AML-193 (cell line): ENCODE data around the gene GPR137C.
A peak's percentile ranks its signal among the peaks of the same experiment; 100 is the strongest.
"Not testable (repeated sequence)": the region's sequence is repeated elsewhere in the genome, so short reads cannot be mapped to it uniquely, and the experiment has no call there.

Source experiments
- DNase-seq, 2 experiments: peaks; one replicate each; lab custom pipeline; 2025; lab: John Stamatoyannopoulos, UW

Gene GPR137C

GRCh38 chr14:52563120-52563519 is 10.5 kb downstream of the GPR137C start:
- no peak for DNase-seq

DNA sequence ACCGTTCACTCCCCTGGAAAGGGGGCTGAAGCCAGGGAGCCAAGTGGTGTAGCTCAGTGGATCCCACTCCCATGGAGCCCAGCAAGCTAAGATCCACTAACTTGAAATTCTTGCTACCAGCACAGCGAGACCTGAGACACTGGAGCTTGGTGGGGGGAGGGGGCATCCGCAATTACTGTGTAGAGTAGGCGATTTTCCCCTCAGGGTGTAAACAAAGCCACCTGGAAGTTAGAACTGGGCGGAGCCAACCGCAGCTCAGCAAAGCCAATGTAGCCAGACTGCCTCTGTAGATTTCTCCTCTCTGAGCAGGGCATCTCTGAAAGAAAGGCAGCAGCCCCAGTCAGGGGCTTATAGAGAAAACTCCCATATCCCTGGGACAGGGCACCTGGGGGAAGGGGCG is 15.8 kb downstream of the GPR137C start:
- not testable (repeated sequence) for DNase-seq

GRCh38 chr14:52575858-52576257 is 23.2 kb downstream of the GPR137C start:
- no peak for DNase-seq

GRCh38 chr14:52583544-52583943 is 30.9 kb downstream of the GPR137C start:
- DNase-seq, result no peak

DNA sequence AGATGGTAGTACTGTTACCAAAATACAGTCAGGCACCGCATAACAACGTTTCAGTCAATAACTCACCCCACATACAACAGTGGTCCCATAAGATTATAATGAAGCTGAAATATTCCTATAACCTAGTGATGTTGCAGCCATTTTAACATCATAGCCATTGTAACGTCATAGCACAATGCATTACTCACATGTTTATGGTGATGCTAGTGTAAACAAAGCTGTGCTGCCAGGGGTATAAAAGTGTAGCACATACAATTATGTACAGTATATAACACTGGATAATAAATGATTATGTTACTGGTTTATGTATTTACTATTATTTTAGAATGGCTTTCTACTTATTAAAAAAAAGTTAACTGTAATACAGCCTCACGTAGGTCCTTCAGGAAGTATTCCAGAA is 37.0 kb downstream of the GPR137C start:
- DNase-seq, result no peak

GRCh38 chr14:52590318-52590717 is 37.7 kb downstream of the GPR137C start:
- no peak for DNase-seq

- no peak for DNase-seq
Measured at GRCh38 chr14:52596320-52596719, 43.7 kb downstream of the GPR137C start.

DNA sequence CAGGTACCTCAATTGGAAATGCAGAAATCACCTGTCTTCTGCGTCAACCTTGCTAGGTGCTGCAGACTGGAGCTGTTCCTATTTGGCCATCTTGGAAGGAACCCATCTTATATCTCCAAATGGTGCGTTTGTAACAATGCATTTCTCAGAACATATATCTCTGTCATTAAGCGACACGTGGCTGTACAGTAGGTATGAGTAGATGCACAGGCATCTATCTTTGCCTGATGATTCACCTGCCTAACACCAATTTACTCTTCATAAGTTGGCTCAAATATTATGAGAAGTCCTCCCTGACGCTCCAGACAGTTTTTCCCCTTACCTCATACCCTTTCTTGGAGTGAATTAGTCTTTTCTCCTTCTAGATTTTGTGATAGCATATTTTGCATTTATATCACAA is 44.2 kb downstream of the GPR137C start:
- DNase-seq, result no peak

DNA sequence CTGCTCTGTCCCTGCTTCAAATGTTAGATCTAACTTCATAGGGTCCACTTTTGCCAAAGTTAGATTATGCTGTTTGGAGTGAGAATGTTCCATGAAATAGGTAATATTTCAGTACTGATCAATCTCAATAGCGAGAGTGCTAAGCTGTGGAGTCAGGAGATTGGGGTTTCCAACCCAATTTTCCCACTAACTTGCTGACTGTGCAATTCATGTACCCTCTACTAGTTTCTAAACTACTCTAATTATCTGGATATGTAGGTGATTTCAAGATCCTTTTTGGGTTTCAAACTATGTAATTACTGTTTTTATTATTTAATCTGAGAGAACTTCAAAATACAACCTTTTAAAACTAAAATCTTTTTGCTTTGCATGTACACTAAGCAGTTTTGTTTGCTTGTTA is 45.9 kb downstream of the GPR137C start:
- no peak for DNase-seq

- DNase-seq, result no peak
Measured at GRCh38 chr14:52599974-52600373, 47.3 kb downstream of the GPR137C start.

- peak in 1 of 2 experiments; percentile 4 for DNase-seq
Measured at GRCh38 chr14:52602131-52602530, 49.5 kb downstream of the GPR137C start.

DNA sequence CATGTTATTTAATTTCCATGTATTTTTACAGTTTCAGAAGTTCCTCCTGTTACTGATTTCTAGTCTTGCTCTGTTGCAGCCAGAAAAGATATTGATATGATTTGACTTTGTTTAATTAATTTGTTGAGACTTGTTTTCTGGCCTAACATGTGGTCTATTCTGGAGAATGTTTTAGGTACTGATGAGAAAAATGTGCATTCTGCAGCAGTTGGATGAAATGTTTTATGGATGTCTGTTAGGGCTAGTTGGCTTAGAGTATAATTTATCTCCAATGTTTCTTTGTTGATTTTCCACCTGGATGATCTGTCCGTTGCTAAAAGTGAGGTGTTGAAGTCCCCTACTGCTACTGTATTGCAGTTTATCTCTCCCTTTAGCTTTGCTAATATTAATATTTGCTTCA is 54.4 kb downstream of the GPR137C start:
- DNase-seq, result no peak

DNA sequence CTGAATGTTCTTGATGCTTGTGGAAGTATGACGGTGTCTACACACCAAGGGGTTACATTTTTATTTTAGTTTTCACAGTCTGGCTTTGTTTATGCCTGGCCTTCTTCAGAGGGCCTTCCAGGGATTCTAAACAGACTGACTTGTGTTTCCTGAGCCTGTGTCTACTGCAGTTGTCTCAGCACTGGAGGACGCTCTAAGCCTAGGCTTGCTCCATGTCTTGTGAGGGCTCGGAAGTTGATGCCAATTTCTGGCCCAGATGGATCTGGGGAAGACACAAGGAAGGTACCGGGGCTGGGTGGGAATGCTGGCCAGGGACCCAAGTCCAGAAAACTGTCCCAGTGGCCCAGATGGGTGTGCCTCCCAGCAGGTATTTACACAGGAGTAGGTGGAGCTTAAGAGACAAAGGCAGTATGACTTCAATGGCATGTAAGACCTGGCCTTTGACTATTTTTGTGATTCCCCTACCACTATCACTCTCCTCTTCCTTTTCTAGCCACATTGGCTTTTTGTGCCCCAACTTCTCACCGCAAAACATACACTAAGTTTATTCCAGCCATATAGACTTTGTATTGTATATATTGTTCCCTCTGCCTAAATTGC is 56.9 kb downstream of the GPR137C start:
- DNase-seq, result no peak

DNA sequence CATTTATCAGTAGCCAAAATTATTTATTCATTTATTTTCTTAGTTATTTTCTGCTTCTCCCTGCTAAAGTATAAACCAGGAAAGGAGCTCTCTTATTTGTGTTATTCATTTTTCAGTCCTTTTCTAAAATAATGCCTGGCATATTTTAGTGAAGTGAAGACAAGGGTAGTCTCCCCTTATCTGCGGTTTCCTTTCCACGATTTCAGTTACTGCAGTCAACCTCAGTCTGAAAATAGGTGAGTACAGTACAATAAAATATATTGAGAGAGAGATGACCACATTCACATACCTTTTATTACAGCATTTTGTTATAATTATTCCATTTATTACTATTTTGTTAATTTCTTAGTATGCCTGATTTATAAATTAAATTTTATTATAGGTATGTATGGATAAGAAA is 57.6 kb downstream of the GPR137C start:
- no peak for DNase-seq

DNA sequence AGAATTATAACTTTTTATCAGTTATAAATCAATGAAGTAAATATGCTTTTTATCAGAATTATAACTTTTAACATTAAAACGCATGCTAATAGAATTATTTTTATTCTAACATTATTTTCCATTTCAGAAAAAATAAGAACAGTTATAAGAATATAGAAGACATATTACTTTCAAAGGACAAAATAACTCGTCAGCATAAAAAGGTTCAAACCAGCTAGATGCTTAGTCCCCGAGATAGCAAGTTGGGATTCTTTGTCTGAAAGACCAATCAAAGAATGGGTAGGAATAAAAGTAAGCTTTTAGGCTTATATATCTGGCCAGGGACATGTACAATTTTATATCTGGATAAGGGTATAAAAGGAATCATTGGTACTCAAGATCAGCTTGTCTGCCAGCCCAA is 66.0 kb downstream of the GPR137C start:
- no peak for DNase-seq

DNA sequence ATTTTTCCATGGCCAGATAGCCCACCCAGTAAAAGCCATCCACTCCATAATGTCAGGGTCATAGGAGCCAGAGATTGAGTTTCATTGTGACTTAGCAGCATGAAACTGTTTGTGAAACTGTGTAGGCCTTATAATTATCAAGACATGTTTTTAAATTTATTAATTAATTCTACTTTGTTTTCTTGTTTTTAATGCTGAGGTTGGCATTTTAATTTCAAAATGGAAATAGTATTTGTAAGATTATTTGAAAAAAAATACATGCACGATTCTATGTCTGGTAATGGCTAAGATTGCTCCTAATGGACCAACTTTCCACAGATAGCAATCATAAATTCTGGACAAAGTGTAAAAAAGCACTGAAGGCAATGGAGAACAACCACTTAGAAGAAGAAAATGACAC is 67.1 kb downstream of the GPR137C start:
- no peak for DNase-seq

GRCh38 chr14:52640137-52640536 is 87.5 kb downstream of the GPR137C start:
- DNase-seq, result no peak

- DNase-seq, result no peak
Measured at GRCh38 chr14:52641745-52642144, 89.1 kb downstream of the GPR137C start.

DNA sequence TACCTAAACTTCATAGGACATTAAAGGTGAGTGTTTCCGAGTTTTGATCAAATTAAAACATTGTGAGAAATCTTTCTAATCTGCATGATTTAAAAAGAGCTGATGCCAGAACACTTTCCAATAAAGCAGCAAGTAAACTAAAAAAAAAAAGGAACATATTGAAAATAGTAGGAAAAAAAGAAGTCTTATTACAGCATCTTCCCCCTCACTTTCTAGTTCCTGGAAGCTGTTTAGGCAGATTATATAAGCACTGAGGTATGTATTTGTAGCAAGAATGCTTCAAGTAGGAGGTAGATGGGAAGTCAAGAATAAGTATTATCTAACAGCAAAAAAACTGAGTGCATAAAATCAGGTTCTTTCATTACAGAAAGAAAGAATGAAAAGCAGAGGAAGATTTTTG is 96.9 kb downstream of the GPR137C start:
- no peak for DNase-seq

DNA sequence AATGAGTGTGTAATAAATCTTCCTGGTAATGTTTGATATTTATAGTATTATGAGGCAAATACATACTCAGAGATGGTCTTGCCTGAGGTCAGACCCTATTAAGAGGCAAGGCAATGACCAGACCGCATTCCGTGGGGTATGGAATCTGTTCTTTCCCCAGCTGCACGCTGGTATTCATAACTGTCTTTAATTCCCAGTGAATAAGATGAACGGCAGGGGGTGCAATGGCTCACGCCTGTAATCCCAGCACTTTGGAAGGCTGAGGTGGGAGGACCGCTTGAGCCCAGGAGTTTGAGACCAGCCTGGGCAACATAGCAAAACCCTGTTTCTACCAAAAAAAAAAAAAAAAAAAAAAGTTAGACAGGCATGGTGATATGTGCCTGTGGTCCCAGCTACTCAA is 98.1 kb downstream of the GPR137C start:
- DNase-seq, result no peak

DNA sequence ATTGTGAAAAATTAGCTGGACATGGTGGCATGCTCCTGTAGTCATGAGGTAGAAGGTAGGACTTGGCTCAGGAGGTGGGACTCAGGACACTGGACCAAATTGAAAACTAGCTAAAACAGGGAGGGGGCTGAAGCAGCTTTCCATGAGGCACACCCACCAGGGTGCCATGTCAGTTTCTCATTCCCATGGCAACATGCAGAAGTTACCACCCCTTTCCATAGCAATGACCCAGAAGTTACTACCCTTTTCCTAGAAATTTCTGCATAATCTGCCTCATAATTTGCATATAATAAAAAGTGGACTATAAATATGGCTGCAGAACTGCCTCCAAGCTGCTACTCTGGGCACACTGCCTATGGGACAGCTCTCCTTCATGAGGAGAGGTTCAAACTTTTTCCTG is 104.3 kb downstream of the GPR137C start:
- DNase-seq, result no peak

- DNase-seq, result no peak
Measured at GRCh38 chr14:52660325-52660724, 107.7 kb downstream of the GPR137C start.

GRCh38 chr14:52660832-52661231 is 108.2 kb downstream of the GPR137C start:
- DNase-seq, result no peak

- DNase-seq, result no peak
Measured at GRCh38 chr14:52661314-52661713, 108.7 kb downstream of the GPR137C start.

DNA sequence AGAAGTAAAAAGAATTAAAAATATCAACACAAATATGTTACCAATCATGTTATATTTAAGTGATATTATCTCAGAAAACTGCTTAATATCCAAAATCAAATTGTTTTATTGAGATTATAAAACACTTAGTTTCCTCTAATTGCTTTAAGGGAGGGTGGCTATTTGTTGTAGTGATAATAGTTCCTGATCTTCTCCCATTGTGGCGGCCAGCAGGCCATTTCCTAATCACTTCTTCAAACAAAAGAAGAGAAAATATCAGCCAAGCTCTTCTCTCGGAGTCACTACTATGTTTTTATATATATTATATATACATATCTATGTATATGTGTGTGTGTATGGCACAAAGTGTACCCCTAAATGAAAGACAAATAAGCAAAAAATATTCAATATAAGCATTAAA is 111.2 kb downstream of the GPR137C start:
- no peak for DNase-seq
